ENCODE data around the gene CRACDL.

The CRACDL gene

GRCh38 chr2:98825858-98826257 is 110.2 kb downstream of the CRACDL start:
- no peak for DNase-seq (ENCODE audit: insufficient read length, low spot score)
- TF ChIP-seq TAF1 (IDR thresholded peaks at IDR 0.05; ENCODE audit: low read depth, low read length) (no peak), PAX5 (IDR thresholded peaks at IDR 0.05; ENCODE audit: insufficient read depth, low read length, severe bottlenecking) (no peak), POLR2AphosphoS5 (IDR thresholded peaks at IDR 0.05; ENCODE audit: low read depth, low read length) (no peak), SPI1 (IDR thresholded peaks at IDR 0.05; ENCODE audit: low read depth, low read length) (no peak), POLR2A (IDR thresholded peaks at IDR 0.05; ENCODE audit: low read depth, low read length) (no peak), POU2F2 (IDR thresholded peaks at IDR 0.05; ENCODE audit: low read depth, low read length) (no peak)
- FAIRE-seq = no peak

- FAIRE-seq (no peak), DNase-seq (ENCODE audit: insufficient read length, low spot score) (no peak)
- no peak for TF ChIP-seq TAF1 (IDR thresholded peaks at IDR 0.05; ENCODE audit: low read depth, low read length)
- TF ChIP-seq PAX5 (IDR thresholded peaks at IDR 0.05; ENCODE audit: insufficient read depth, low read length, severe bottlenecking) = no peak
- no peak for TF ChIP-seq POLR2AphosphoS5 (IDR thresholded peaks at IDR 0.05; ENCODE audit: low read depth, low read length)
These were observed 110.6 kb downstream of the CRACDL start for GRCh38 chr2:98825404-98825803.

- FAIRE-seq (no peak), DNase-seq (ENCODE audit: insufficient read length, low spot score) (no peak)
- no peak for TF ChIP-seq POLR2AphosphoS5 (IDR thresholded peaks at IDR 0.05; ENCODE audit: low read depth, low read length)
- no peak for TF ChIP-seq TAF1 (IDR thresholded peaks at IDR 0.05; ENCODE audit: low read depth, low read length)
- no peak for TF ChIP-seq PAX5 (IDR thresholded peaks at IDR 0.05; ENCODE audit: insufficient read depth, low read length, severe bottlenecking)
- TF ChIP-seq POU2F2 (IDR thresholded peaks at IDR 0.05; ENCODE audit: low read depth, low read length) = no peak
- no peak for TF ChIP-seq SPI1 (IDR thresholded peaks at IDR 0.05; ENCODE audit: low read depth, low read length)
- no peak for TF ChIP-seq POLR2A (IDR thresholded peaks at IDR 0.05; ENCODE audit: low read depth, low read length)
These were observed 111.0 kb downstream of the CRACDL start for GRCh38 chr2:98825020-98825350.

GRCh38 chr2:98824256-98825019 is 111.6 kb downstream of the CRACDL start:
- no peak for DNase-seq (ENCODE audit: insufficient read length, low spot score)
- TF ChIP-seq SPI1 (IDR thresholded peaks at IDR 0.05; ENCODE audit: low read depth, low read length) (peak; percentile 44), POLR2A (IDR thresholded peaks at IDR 0.05; ENCODE audit: low read depth, low read length) (no peak), PAX5 (IDR thresholded peaks at IDR 0.05; ENCODE audit: insufficient read depth, low read length, severe bottlenecking) (no peak)
- FAIRE-seq = no peak

- no peak for FAIRE-seq
- no peak for DNase-seq (ENCODE audit: insufficient read length, low spot score)
- no peak for TF ChIP-seq TAF1 (IDR thresholded peaks at IDR 0.05; ENCODE audit: low read depth, low read length)
- TF ChIP-seq POLR2A (IDR thresholded peaks at IDR 0.05; ENCODE audit: low read depth, low read length) = no peak
- no peak for TF ChIP-seq POLR2AphosphoS5 (IDR thresholded peaks at IDR 0.05; ENCODE audit: low read depth, low read length)
- TF ChIP-seq PAX5 (IDR thresholded peaks at IDR 0.05; ENCODE audit: insufficient read depth, low read length, severe bottlenecking) = no peak
- no peak for TF ChIP-seq POU2F2 (IDR thresholded peaks at IDR 0.05; ENCODE audit: low read depth, low read length)
- no peak for TF ChIP-seq SPI1 (IDR thresholded peaks at IDR 0.05; ENCODE audit: low read depth, low read length)
These were observed 112.5 kb downstream of the CRACDL start for GRCh38 chr2:98823196-98824170.

- no peak for FAIRE-seq
- no peak for DNase-seq (ENCODE audit: insufficient read length, low spot score)
- TF ChIP-seq POLR2AphosphoS5 (IDR thresholded peaks at IDR 0.05; ENCODE audit: low read depth, low read length) (no peak), POU2F2 (IDR thresholded peaks at IDR 0.05; ENCODE audit: low read depth, low read length) (no peak), SPI1 (IDR thresholded peaks at IDR 0.05; ENCODE audit: low read depth, low read length) (no peak), PAX5 (IDR thresholded peaks at IDR 0.05; ENCODE audit: insufficient read depth, low read length, severe bottlenecking) (no peak), POLR2A (IDR thresholded peaks at IDR 0.05; ENCODE audit: low read depth, low read length) (no peak), TAF1 (IDR thresholded peaks at IDR 0.05; ENCODE audit: low read depth, low read length) (no peak)
These were observed 113.5 kb downstream of the CRACDL start for GRCh38 chr2:98822301-98823164.

GRCh38 chr2:98821629-98822135 is 114.3 kb downstream of the CRACDL start:
- no peak for FAIRE-seq

GRCh38 chr2:98819231-98819766 is 116.7 kb downstream of the CRACDL start:
- no peak for FAIRE-seq
- no peak for DNase-seq (ENCODE audit: insufficient read length, low spot score)
- TF ChIP-seq POU2F2 (IDR thresholded peaks at IDR 0.05; ENCODE audit: low read depth, low read length) (no peak), SPI1 (IDR thresholded peaks at IDR 0.05; ENCODE audit: low read depth, low read length) (no peak), POLR2A (IDR thresholded peaks at IDR 0.05; ENCODE audit: low read depth, low read length) (no peak), TAF1 (IDR thresholded peaks at IDR 0.05; ENCODE audit: low read depth, low read length) (no peak), POLR2AphosphoS5 (IDR thresholded peaks at IDR 0.05; ENCODE audit: low read depth, low read length) (no peak), PAX5 (IDR thresholded peaks at IDR 0.05; ENCODE audit: insufficient read depth, low read length, severe bottlenecking) (no peak)

More at GRCh38 chr2:98821629-98822135, 114.3 kb downstream of the CRACDL start:
- TF ChIP-seq POU2F2 (IDR thresholded peaks at IDR 0.05; ENCODE audit: low read depth, low read length) (no peak), POLR2AphosphoS5 (IDR thresholded peaks at IDR 0.05; ENCODE audit: low read depth, low read length) (no peak), TAF1 (IDR thresholded peaks at IDR 0.05; ENCODE audit: low read depth, low read length) (no peak), SPI1 (IDR thresholded peaks at IDR 0.05; ENCODE audit: low read depth, low read length) (no peak)
- DNase-seq (ENCODE audit: insufficient read length, low spot score) = no peak
